GM23338 (cell line): ENCODE data around the gene EPS8L3. TPM values are rescaled to one million over a fixed set of nuclear protein-coding genes. Genes with fewer than 3 reads are reported as not detected.

ENCODE experiments used
- CREB1 ChIP-seq: fragments of 250-450 bp; sonication (Bioruptor Pico); IDR thresholded peaks from 2 replicates; pipeline ENCODE4 v1.5.0; 2020; ENCODE audit warnings: low read depth, mild to moderate bottlenecking, moderate library complexity
- EZH2 ChIP-seq: fragments of 200-600 bp; sonication (generic); IDR thresholded peaks from one replicate; pipeline ENCODE4 v1.8.0; 2017; ENCODE audit warnings: antibody characterized with exemption, mild to moderate bottlenecking, low read depth; ENCODE audit not compliant: unreplicated experiment
- EZH2phosphoT487 ChIP-seq: fragments of 200-600 bp; sonication (generic); IDR thresholded peaks from one replicate; pipeline ENCODE4 v1.8.1; 2018; ENCODE audit warnings: antibody characterized with exemption; ENCODE audit not compliant: unreplicated experiment
- NANOG ChIP-seq: IDR thresholded peaks from 2 replicates; pipeline ENCODE4 v1.6.1; 2016; ENCODE audit warnings: antibody characterized with exemption, borderline replicate concordance
- POLR2AphosphoS5 ChIP-seq: IDR thresholded peaks from 2 replicates; pipeline ENCODE4 v1.6.1; 2016; ENCODE audit warnings: antibody characterized with exemption, low read depth
- STAT1 ChIP-seq: IDR thresholded peaks from one replicate; pipeline ENCODE4 v1.6.1; 2016; ENCODE audit warnings: antibody characterized with exemption; ENCODE audit not compliant: unreplicated experiment
- ZNF331 ChIP-seq: fragments of 250-450 bp; sonication (Bioruptor Pico); IDR thresholded peaks from 2 replicates; pipeline ENCODE4 v1.5.0; 2020; ENCODE audit warnings: low read depth, mild to moderate bottlenecking, moderate library complexity
- polyA plus RNA-seq: library from polyadenylated mRNA; unstranded; fragments of >200 nt; fragmentation: Nextera tagmentation; extraction: Ambion mirVana; gene quantifications from 2 replicates; pipeline ENCODE4 v1.2.1, GENCODE V29; 2016
- total RNA-seq: library from RNA; depleted of rRNA; stranded (reverse); fragments of >200 nt; shearing (Covaris generic); gene quantifications from 2 replicates; pipeline ENCODE4 v1.2.3, GENCODE V29; 2014
- TF ChIP-seq, protein P1 (sequence below): fragments of 250-450 bp; sonication (Bioruptor Pico); IDR thresholded peaks from 2 replicates; pipeline ENCODE4 v1.5.0; 2020; ENCODE audit warnings: mild to moderate bottlenecking, moderate library complexity
- TF ChIP-seq, protein P2 (sequence below): IDR thresholded peaks from one replicate; pipeline ENCODE4 v1.6.1; 2018; ENCODE audit warnings: antibody characterized with exemption; ENCODE audit not compliant: unreplicated experiment
- TF ChIP-seq, protein P3 (sequence below): IDR thresholded peaks from 2 replicates; pipeline ENCODE4 v1.6.1; 2016; ENCODE audit warnings: antibody characterized with exemption

Gene EPS8L3
- total and polyA plus RNA-seq, 2 experiments from 2014 or later = not detected

DNA sequence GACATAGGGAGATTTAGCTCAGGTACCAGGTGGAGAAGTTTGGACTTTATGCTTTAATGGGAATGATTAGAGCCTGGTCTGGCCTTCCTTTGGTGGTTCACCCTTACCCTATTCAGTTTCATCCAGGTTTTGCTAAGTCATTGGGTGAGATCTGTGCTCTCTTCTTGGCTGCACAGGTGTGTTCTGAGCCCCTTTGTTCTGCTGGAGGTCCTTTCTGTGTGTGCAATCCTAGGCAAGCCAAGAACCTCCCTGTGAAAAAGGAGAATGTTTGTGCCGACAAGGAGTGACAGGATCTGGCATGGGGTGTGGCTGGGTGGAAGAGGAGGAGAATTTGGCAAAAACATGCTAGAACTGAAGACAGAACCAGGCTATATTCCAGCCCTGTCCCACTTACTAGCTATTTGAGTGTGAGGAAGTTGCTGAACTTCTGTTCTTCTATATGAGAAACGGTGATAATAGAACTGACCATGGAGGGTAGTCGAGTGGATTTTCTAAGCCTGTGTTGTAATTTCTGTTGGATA is 47.1 kb downstream of the EPS8L3 start (continued):
- TF ChIP-seq, protein P1, sequence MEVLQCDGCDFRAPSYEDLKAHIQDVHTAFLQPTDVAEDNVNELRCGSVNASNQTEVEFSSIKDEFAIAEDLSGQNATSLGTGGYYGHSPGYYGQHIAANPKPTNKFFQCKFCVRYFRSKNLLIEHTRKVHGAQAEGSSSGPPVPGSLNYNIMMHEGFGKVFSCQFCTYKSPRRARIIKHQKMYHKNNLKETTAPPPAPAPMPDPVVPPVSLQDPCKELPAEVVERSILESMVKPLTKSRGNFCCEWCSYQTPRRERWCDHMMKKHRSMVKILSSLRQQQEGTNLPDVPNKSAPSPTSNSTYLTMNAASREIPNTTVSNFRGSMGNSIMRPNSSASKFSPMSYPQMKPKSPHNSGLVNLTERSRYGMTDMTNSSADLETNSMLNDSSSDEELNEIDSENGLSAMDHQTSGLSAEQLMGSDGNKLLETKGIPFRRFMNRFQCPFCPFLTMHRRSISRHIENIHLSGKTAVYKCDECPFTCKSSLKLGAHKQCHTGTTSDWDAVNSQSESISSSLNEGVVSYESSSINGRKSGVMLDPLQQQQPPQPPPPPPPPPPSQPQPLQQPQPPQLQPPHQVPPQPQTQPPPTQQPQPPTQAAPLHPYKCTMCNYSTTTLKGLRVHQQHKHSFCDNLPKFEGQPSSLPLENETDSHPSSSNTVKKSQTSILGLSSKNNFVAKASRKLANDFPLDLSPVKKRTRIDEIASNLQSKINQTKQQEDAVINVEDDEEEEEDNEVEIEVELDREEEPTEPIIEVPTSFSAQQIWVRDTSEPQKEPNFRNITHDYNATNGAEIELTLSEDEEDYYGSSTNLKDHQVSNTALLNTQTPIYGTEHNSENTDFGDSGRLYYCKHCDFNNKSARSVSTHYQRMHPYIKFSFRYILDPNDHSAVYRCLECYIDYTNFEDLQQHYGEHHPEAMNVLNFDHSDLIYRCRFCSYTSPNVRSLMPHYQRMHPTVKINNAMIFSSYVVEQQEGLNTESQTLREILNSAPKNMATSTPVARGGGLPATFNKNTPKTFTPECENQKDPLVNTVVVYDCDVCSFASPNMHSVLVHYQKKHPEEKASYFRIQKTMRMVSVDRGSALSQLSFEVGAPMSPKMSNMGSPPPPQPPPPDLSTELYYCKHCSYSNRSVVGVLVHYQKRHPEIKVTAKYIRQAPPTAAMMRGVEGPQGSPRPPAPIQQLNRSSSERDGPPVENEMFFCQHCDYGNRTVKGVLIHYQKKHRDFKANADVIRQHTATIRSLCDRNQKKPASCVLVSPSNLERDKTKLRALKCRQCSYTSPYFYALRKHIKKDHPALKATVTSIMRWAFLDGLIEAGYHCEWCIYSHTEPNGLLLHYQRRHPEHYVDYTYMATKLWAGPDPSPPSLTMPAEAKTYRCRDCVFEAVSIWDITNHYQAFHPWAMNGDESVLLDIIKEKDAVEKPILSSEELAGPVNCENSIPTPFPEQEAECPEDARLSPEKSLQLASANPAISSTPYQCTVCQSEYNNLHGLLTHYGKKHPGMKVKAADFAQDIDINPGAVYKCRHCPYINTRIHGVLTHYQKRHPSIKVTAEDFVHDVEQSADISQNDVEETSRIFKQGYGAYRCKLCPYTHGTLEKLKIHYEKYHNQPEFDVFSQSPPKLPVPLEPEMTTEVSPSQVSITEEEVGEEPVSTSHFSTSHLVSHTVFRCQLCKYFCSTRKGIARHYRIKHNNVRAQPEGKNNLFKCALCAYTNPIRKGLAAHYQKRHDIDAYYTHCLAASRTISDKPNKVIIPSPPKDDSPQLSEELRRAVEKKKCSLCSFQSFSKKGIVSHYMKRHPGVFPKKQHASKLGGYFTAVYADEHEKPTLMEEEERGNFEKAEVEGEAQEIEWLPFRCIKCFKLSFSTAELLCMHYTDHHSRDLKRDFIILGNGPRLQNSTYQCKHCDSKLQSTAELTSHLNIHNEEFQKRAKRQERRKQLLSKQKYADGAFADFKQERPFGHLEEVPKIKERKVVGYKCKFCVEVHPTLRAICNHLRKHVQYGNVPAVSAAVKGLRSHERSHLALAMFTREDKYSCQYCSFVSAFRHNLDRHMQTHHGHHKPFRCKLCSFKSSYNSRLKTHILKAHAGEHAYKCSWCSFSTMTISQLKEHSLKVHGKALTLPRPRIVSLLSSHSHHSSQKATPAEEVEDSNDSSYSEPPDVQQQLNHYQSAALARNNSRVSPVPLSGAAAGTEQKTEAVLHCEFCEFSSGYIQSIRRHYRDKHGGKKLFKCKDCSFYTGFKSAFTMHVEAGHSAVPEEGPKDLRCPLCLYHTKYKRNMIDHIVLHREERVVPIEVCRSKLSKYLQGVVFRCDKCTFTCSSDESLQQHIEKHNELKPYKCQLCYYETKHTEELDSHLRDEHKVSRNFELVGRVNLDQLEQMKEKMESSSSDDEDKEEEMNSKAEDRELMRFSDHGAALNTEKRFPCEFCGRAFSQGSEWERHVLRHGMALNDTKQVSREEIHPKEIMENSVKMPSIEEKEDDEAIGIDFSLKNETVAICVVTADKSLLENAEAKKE (CRISPR knock-in tag) = no peak
- TF ChIP-seq EZH2phosphoT487 = no peak
- TF ChIP-seq, protein P2, sequence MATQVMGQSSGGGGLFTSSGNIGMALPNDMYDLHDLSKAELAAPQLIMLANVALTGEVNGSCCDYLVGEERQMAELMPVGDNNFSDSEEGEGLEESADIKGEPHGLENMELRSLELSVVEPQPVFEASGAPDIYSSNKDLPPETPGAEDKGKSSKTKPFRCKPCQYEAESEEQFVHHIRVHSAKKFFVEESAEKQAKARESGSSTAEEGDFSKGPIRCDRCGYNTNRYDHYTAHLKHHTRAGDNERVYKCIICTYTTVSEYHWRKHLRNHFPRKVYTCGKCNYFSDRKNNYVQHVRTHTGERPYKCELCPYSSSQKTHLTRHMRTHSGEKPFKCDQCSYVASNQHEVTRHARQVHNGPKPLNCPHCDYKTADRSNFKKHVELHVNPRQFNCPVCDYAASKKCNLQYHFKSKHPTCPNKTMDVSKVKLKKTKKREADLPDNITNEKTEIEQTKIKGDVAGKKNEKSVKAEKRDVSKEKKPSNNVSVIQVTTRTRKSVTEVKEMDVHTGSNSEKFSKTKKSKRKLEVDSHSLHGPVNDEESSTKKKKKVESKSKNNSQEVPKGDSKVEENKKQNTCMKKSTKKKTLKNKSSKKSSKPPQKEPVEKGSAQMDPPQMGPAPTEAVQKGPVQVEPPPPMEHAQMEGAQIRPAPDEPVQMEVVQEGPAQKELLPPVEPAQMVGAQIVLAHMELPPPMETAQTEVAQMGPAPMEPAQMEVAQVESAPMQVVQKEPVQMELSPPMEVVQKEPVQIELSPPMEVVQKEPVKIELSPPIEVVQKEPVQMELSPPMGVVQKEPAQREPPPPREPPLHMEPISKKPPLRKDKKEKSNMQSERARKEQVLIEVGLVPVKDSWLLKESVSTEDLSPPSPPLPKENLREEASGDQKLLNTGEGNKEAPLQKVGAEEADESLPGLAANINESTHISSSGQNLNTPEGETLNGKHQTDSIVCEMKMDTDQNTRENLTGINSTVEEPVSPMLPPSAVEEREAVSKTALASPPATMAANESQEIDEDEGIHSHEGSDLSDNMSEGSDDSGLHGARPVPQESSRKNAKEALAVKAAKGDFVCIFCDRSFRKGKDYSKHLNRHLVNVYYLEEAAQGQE = no peak
- TF ChIP-seq EZH2 = no peak
- no peak for TF ChIP-seq NANOG
- no peak for TF ChIP-seq POLR2AphosphoS5
- TF ChIP-seq CREB1 (CRISPR knock-in tag) = no peak
- TF ChIP-seq, protein P3, sequence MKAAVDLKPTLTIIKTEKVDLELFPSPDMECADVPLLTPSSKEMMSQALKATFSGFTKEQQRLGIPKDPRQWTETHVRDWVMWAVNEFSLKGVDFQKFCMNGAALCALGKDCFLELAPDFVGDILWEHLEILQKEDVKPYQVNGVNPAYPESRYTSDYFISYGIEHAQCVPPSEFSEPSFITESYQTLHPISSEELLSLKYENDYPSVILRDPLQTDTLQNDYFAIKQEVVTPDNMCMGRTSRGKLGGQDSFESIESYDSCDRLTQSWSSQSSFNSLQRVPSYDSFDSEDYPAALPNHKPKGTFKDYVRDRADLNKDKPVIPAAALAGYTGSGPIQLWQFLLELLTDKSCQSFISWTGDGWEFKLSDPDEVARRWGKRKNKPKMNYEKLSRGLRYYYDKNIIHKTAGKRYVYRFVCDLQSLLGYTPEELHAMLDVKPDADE = no peak
- TF ChIP-seq STAT1 = no peak
- TF ChIP-seq ZNF331 (CRISPR knock-in tag) = no peak
